ENCODE results near the gene RPIA.

DNA sequence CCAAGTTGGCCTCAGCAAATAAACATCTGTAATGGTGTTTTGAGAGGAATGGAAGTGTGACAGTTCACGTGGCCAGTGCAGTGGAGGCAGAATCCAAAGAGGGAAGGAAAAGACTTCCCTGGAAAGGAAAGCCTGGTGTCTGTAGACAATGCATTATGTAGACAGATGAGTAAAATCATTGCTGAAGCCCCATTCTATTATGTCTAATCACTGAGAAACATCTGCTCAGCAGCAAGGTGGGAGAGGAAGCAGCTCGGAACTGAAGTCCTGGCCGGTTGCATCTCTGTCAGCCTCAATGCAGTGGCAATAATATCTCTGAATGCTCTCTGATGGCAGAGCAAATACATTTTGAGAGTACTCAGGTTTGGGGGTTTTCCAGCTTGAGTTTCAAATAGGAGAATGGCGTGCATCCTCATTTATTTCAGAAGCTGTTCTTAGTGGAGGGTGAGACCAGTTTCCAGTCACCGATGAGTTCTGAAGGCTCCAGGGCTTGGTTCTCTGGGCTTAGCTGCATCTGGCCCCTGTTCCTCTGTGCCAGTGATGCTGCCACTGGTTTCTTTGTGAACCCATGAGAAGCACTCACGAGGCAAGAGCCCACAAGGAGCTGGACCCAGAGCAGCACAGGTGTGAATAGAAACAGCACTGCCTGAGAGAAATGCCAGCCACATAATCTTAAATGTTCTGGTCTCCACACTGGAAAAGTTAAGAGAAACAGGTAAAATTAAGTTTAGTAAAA, 63.3 kb downstream of the RPIA start:
- TF ChIP-seq ZFP3 (CRISPR knock-in tag; IDR thresholded peaks at IDR 0.05) = no peak
- TF ChIP-seq, protein P1, sequence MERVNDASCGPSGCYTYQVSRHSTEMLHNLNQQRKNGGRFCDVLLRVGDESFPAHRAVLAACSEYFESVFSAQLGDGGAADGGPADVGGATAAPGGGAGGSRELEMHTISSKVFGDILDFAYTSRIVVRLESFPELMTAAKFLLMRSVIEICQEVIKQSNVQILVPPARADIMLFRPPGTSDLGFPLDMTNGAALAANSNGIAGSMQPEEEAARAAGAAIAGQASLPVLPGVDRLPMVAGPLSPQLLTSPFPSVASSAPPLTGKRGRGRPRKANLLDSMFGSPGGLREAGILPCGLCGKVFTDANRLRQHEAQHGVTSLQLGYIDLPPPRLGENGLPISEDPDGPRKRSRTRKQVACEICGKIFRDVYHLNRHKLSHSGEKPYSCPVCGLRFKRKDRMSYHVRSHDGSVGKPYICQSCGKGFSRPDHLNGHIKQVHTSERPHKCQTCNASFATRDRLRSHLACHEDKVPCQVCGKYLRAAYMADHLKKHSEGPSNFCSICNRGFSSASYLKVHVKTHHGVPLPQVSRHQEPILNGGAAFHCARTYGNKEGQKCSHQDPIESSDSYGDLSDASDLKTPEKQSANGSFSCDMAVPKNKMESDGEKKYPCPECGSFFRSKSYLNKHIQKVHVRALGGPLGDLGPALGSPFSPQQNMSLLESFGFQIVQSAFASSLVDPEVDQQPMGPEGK (CRISPR knock-in tag; IDR thresholded peaks at IDR 0.05; ENCODE audit: borderline replicate concordance) = no peak
- TF ChIP-seq ARNTL (CRISPR knock-in tag; IDR thresholded peaks at IDR 0.05; ENCODE audit: borderline replicate concordance, low read depth) = no peak
- no peak for TF ChIP-seq RARB (CRISPR knock-in tag; IDR thresholded peaks at IDR 0.05)
- no peak for TF ChIP-seq OSR1 (CRISPR knock-in tag; IDR thresholded peaks at IDR 0.05)
- no peak for TF ChIP-seq TCF4 (CRISPR knock-in tag; IDR thresholded peaks at IDR 0.05; ENCODE audit: borderline replicate concordance)
- no peak for TF ChIP-seq TOX (CRISPR knock-in tag; IDR thresholded peaks at IDR 0.05; ENCODE audit: borderline replicate concordance)
- TF ChIP-seq BACH2 (CRISPR knock-in tag; IDR thresholded peaks at IDR 0.05; ENCODE audit: borderline replicate concordance) = no peak
- TF ChIP-seq ISL1 (CRISPR knock-in tag; IDR thresholded peaks at IDR 0.05) = no peak
- TF ChIP-seq PPARA (CRISPR knock-in tag; IDR thresholded peaks at IDR 0.05; ENCODE audit: borderline replicate concordance) = no peak
- TF ChIP-seq ZC3H10 (CRISPR knock-in tag; IDR thresholded peaks at IDR 0.05) = no peak
- no peak for TF ChIP-seq ZFP30 (CRISPR knock-in tag; IDR thresholded peaks at IDR 0.05)
- no peak for TF ChIP-seq ZNF70 (CRISPR knock-in tag; IDR thresholded peaks at IDR 0.05)
- no peak for TF ChIP-seq ZNF565 (CRISPR knock-in tag; conservative IDR thresholded peaks at IDR 0.05; ENCODE audit: low read depth)

Measured in SK-N-SH treated with all-trans-retinoic acid at 6 μM for 48 hours (cell line).